SJSA1 (cell line): ENCODE data around the gene PHC2. TPM values are rescaled to one million over a fixed set of nuclear protein-coding genes. Genes with fewer than 3 reads are reported as not detected.

ENCODE experiments used
- DNase-seq, 2 experiments: peaks; one replicate each; pipeline ENCODE4 v3.0.0-alpha.2; 2015 to 2020; ENCODE audit warnings: low spot score in 2 of 2, low read depth in 1 of 2
- H3K27ac ChIP-seq: fragments of 250-450 bp; sonication (Bioruptor Pico); 2 replicates; pipeline ENCODE4 v1.5.1; 2020; ENCODE audit warnings: mild to moderate bottlenecking, moderate library complexity
- H3K27me3 ChIP-seq: fragments of 250-450 bp; sonication (Bioruptor Pico); replicated peaks from 2 replicates; pipeline ENCODE4 v1.5.1; 2020; ENCODE audit warnings: mild to moderate bottlenecking, moderate library complexity
- H3K36me3 ChIP-seq: fragments of 250-450 bp; sonication (Bioruptor Pico); 2 replicates; pipeline ENCODE4 v1.5.1; 2020; ENCODE audit warnings: mild to moderate bottlenecking
- H3K4me1 ChIP-seq: fragments of 250-450 bp; sonication (Bioruptor Pico); replicated peaks from 2 replicates; pipeline ENCODE4 v1.6.1; 2021; ENCODE audit warnings: mild to moderate bottlenecking
- H3K4me3 ChIP-seq: fragments of 250-450 bp; sonication (Bioruptor Pico); 2 replicates; pipeline ENCODE4 v1.5.1; 2020; ENCODE audit warnings: mild to moderate bottlenecking
- H3K9me3 ChIP-seq: fragments of 250-450 bp; sonication (Bioruptor Pico); replicated peaks from 2 replicates; pipeline ENCODE4 v1.5.1; 2020; ENCODE audit warnings: mild to moderate bottlenecking
- total RNA-seq: library from RNA; depleted of rRNA; stranded (reverse); fragments of >200 nt; shearing (Covaris generic); gene quantifications from 2 replicates; pipeline ENCODE4 v1.2.3, GENCODE V29; 2014

Gene PHC2
- total RNA-seq, 1 experiment from 2014 or later, result 92.8 TPM

GRCh38 chr1:33464552-33464951 is 33.7 kb upstream of the PHC2 start:
- DNase-seq, result no peak

GRCh38 chr1:33462405-33463164 is 31.7 kb upstream of the PHC2 start:
- DNase-seq, result no peak
- Histone ChIP-seq H3K9me3 (no peaks in the 10 kb centered on the region), H3K4me3 (no peak overlapping the region), H3K4me1 (peaks cover 10% of the 10 kb centered on the region), H3K36me3 (no peaks in the 10 kb centered on the region), H3K27ac (no peak overlapping the region), H3K27me3 (no peaks in the 10 kb centered on the region)

More at GRCh38 chr1:33464552-33464951, 33.7 kb upstream of the PHC2 start:
- H3K27me3 ChIP-seq, result no peaks in the 10 kb centered on the region
- H3K4me1 ChIP-seq, result peaks cover 5% of the 10 kb centered on the region; the same call in 1 of the 2 replicates
- H3K4me3 ChIP-seq, result no peak overlapping the region
- no peaks in the 10 kb centered on the region for H3K36me3 ChIP-seq
- H3K27ac ChIP-seq, result no peak overlapping the region
- no peaks in the 10 kb centered on the region for H3K9me3 ChIP-seq

- Histone ChIP-seq H3K27ac (no peak overlapping the region), H3K4me1 (peaks cover 11% of the 10 kb centered on the region), H3K27me3 (no peaks in the 10 kb centered on the region), H3K9me3 (no peaks in the 10 kb centered on the region), H3K4me3 (no peak overlapping the region), H3K36me3 (no peaks in the 10 kb centered on the region)
- no peak for DNase-seq
These were observed 30.2 kb upstream of the PHC2 start for GRCh38 chr1:33460947-33461629.

GRCh38 chr1:33460144-33460543 is 29.2 kb upstream of the PHC2 start:
- H3K4me1 ChIP-seq, result peaks cover 21% of the 10 kb centered on the region
- H3K36me3 ChIP-seq, result no peaks in the 10 kb centered on the region
- H3K27ac ChIP-seq, result no peak overlapping the region
- no peaks in the 10 kb centered on the region for H3K9me3 ChIP-seq
- DNase-seq, result no peak
- H3K4me3 ChIP-seq, result no peak overlapping the region
- no peaks in the 10 kb centered on the region for H3K27me3 ChIP-seq

GRCh38 chr1:33459691-33460090 is 28.8 kb upstream of the PHC2 start:
- peaks cover 25% of the 10 kb centered on the region for H3K4me1 ChIP-seq
- no peaks in the 10 kb centered on the region for H3K27me3 ChIP-seq
- no peaks in the 10 kb centered on the region for H3K36me3 ChIP-seq
- H3K4me3 ChIP-seq, result no peak overlapping the region
- H3K27ac ChIP-seq, result no peak overlapping the region
- H3K9me3 ChIP-seq, result no peaks in the 10 kb centered on the region
- DNase-seq, result no peak

GRCh38 chr1:33456502-33456886 is 25.6 kb upstream of the PHC2 start:
- H3K27ac ChIP-seq, result no peak overlapping the region
- no peaks in the 10 kb centered on the region for H3K9me3 ChIP-seq
- no peaks in the 10 kb centered on the region for H3K36me3 ChIP-seq
- peaks cover 31% of the 10 kb centered on the region for H3K4me1 ChIP-seq
- H3K27me3 ChIP-seq, result no peaks in the 10 kb centered on the region
- no peak overlapping the region for H3K4me3 ChIP-seq
- no peak for DNase-seq

- DNase-seq, result peak; percentile 68 to 70
- Histone ChIP-seq H3K4me1 (peaks cover 31% of the 10 kb centered on the region), H3K9me3 (no peaks in the 10 kb centered on the region), H3K36me3 (no peaks in the 10 kb centered on the region), H3K27me3 (no peaks in the 10 kb centered on the region), H3K4me3 (no peak overlapping the region), H3K27ac (no peak overlapping the region)
These were observed 24.9 kb upstream of the PHC2 start for GRCh38 chr1:33455539-33456501.

- H3K4me3 ChIP-seq, result no peak overlapping the region
- no peaks in the 10 kb centered on the region for H3K27me3 ChIP-seq
- H3K9me3 ChIP-seq, result no peaks in the 10 kb centered on the region
- no peaks in the 10 kb centered on the region for H3K36me3 ChIP-seq
- peak; percentile 29 to 53 for DNase-seq
- peaks cover 31% of the 10 kb centered on the region for H3K4me1 ChIP-seq
- peak overlapping the region; percentile 42 for H3K27ac ChIP-seq
These were observed 23.9 kb upstream of the PHC2 start for GRCh38 chr1:33454646-33455282.

- peaks cover 12% of the 10 kb centered on the region for H3K4me1 ChIP-seq
- no peak overlapping the region for H3K27ac ChIP-seq
- H3K9me3 ChIP-seq, result no peaks in the 10 kb centered on the region
- H3K27me3 ChIP-seq, result peaks cover 4% of the 10 kb centered on the region; the same call in 1 of the 2 replicates
- no peaks in the 10 kb centered on the region for H3K36me3 ChIP-seq
- DNase-seq, result no peak
- no peak overlapping the region for H3K4me3 ChIP-seq
These were observed 15.7 kb upstream of the PHC2 start for GRCh38 chr1:33446590-33446989.

GRCh38 chr1:33445108-33445507 is 14.2 kb upstream of the PHC2 start:
- H3K4me3 ChIP-seq, result no peak overlapping the region
- DNase-seq, result no peak
- no peaks in the 10 kb centered on the region for H3K9me3 ChIP-seq
- peaks cover 4% of the 10 kb centered on the region; the same call in 1 of the 2 replicates for H3K27me3 ChIP-seq
- peaks cover 12% of the 10 kb centered on the region for H3K4me1 ChIP-seq
- H3K27ac ChIP-seq, result no peak overlapping the region
- no peaks in the 10 kb centered on the region for H3K36me3 ChIP-seq

DNA sequence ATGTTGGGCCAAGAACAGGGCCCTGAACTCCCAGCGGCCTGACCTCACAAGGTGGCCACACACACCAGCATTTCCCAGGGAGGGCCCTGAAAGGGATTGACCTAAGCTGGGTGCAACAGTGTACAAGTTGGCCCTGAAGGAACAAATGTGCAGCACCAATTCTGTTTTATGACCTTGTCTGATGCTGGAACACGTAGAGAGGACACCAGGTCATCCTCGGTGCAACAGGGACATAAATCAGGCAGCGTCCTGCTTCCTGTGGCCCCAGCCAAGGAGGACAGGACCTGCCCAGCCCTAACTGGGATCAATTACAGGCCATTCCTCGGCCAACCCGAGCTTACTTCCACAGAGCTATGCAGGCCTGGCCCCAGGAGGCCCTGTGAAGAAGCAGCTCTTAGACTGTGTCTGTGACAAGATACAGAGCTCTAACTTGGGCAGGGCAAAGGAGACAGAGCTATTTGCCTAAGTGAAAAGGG is 12.8 kb upstream of the PHC2 start:
- Histone ChIP-seq H3K4me3 (no peak overlapping the region), H3K4me1 (peaks cover 12% of the 10 kb centered on the region), H3K36me3 (no peaks in the 10 kb centered on the region), H3K27ac (no peak overlapping the region), H3K27me3 (peaks cover 4% of the 10 kb centered on the region; the same call in 1 of the 2 replicates), H3K9me3 (no peaks in the 10 kb centered on the region)
- no peak for DNase-seq

DNA sequence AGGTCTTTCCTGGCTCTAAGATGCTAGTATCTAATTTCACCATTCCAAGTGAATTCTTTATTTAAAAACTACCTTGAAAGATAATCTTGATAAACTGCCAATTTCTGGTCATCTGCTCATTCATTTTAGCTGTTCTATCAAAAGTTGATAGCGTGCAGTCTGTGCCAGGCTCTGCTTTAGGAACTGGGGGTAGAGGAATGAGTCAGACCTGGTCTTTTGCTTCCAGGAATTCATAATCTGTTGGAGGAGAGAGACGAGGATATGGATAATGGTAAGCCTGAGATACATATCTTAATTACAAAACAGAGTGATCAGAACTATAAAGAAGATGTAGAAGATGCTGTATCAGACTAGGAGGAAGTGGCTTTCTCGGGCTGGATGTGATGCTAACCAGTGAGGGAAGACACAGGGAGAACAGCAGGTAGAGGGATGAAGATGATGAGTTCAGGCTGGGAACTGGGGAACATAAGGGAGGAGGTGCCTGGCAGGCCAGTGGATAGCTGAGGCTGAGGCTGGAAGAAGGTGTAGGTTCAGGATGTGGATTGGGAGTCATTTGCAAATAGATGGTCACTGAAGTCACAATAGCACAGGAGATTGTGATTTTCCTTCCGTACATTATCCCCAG is 12.3 kb upstream of the PHC2 start:
- peaks cover 12% of the 10 kb centered on the region for H3K4me1 ChIP-seq
- H3K27me3 ChIP-seq, result peaks cover 4% of the 10 kb centered on the region; the same call in 1 of the 2 replicates
- H3K36me3 ChIP-seq, result no peaks in the 10 kb centered on the region
- H3K4me3 ChIP-seq, result no peak overlapping the region
- no peaks in the 10 kb centered on the region for H3K9me3 ChIP-seq
- H3K27ac ChIP-seq, result no peak overlapping the region
- DNase-seq, result no peak

DNA sequence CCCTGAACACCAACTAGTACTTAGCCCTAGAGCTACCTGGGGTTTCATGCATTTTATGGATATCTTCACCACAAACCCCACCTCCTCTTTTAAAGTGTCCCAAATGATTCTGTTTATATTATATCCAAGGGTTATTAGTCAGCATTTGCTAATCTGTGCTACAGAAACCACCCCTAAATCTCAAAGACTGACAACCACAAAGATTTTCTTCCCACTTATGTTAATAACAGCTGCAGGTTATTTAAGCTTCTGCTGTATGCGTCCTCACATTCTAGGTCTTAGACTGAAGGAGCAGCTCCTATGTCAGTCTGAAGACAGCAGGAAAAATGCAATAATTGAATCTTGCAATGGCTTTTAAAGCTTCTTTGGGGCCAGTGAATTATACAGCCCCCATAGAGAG is 11.2 kb upstream of the PHC2 start:
- DNase-seq, result no peak

More for the DNA sequence above, 11.2 kb upstream of the PHC2 start:
- no peaks in the 10 kb centered on the region for H3K36me3 ChIP-seq
- H3K4me3 ChIP-seq, result no peak overlapping the region
- no peaks in the 10 kb centered on the region for H3K9me3 ChIP-seq
- H3K27ac ChIP-seq, result no peak overlapping the region
- peaks cover 12% of the 10 kb centered on the region for H3K4me1 ChIP-seq
- H3K27me3 ChIP-seq, result peaks cover 4% of the 10 kb centered on the region; the same call in 1 of the 2 replicates
